Measurements from ENCODE around the gene POU2AF1.

POU2AF1 gene

DNA sequence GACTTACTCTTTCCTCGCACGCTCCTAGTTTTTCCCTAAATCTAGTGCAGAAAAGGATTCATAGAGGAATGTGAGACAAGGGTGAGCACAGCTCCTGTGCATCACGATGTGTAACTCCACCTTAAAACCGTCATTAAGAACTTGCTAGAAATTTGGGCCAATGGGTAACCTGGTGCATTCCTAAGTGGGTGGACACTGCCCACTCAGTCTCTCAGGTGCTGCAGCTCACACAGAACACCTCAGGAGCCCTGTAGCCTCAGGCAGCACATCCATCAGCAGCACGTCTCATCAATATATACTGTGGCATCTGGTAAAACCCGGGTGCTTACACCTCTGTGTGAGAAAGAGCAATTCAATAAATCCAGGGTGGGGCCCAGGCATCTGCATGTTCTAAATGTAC, 68.4 kb downstream of the POU2AF1 start:
- DNase-seq (ENCODE audit: low read depth) = no peak

DNA sequence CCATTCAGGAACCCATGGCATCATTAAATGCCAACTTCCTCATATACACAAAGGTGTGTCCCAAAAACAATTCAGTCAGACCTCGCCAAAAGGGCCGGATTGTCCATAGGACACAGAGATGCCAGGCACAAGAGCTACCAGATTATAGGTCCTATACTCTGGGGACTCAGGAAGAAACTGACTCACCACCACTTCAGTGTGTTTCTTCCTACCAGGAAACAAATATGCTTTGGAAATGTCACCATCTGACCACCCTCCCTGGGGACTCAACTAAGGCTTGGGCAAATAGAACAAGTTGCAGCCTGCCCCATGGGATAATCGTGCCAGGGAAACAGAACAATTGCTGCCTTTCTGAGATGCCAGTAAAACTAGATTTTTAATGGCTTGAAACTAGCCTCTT, 69.0 kb downstream of the POU2AF1 start:
- DNase-seq (ENCODE audit: low read depth) = no peak

DNA sequence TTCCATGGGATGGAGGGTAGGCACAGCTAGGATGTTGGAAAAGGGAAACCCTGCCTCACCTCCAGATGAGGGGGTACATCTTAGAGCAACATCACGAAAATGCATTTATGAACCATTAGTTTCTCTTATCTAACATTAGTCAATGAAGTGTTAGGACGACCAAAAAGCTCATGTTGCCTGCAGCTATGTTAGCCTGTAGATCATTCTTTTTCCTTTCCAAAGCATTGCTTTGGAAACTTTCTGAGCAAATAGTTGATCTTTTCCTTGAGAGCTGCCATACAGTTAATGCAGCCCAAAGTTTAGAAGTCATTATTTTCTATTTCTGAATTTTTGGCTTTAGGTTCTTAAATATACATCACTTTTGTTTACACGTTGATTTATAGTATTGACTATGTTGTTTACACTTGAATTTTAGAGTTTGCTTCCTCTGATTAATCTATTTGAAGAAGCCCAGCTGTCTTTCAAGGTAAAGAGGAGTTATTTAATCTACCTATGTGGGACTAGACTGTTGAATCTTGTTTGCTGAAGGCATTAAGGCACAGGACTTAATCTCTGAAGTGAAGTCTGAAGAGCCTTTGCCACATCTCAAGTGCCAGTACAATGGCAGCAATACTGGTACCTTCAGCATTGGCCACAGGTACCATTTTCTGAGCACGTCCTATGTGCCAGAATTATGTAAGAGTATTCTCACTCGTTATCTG, 69.7 kb downstream of the POU2AF1 start:
- DNase-seq (ENCODE audit: low read depth) = no peak

DNA sequence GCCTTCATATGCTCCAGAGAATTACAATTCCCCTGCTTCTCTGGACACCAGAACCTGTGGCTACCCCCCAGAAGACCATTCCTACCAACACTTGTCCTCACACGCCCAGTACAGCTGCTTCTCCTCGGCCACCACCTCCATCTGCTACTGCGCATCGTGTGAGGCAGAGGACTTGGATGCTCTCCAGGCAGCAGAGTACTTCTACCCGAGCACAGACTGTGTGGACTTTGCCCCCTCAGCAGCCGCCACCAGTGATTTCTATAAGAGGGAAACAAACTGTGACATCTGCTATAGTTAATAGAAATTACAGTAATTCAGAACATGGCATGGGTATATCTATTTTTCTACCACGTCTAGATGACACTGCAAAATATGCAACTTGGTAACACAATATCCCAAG, 70.9 kb downstream of the POU2AF1 start:
- no peak for DNase-seq (ENCODE audit: low read depth)

DNA sequence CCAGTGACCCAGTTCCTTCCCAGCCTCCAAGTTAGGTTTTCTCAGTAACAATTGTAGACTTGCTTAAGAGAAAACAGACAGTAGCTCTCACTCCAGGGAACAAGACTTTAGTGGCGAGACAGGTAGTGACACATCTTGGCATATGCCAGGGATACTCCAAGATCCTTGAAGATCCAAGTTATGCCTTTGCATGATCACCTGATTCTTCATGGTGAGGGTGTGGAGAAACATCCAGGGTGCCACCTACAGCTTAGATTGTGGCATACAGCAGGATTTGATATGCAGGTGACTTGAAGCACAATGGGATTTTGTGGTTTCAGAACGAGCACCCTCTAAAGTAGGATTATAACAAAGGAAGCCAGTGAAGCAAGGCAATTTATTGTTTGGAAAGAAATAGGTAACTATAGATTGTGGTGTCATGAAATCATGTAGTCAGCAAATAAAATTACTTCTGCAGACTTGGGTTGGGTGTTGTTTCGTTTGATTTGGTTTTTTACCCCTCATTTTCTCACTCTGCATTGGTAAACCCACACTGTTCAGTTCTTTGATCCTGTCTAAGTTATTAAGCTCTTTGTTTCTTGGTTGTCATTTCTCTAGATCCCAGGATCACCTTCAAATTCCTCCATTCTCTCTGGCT, 71.5 kb downstream of the POU2AF1 start:
- no peak for DNase-seq (ENCODE audit: low read depth)

DNA sequence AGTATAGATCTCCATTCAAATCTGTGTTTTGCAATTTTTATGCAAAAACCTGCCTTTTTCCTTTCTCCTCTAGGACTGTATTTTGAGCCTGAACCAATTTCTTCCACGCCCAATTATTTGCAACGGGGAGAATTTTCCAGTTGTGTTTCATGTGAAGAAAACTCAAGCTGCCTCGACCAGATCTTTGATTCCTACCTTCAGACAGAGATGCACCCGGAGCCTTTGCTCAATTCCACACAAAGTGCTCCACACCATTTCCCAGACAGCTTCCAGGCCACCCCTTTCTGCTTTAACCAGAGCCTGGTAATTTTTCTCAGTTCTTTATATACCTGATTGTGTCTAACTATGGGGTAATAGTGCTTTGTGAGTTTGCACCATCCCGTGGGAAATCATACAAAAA, 72.8 kb downstream of the POU2AF1 start:
- DNase-seq (ENCODE audit: low read depth) = no peak

DNA sequence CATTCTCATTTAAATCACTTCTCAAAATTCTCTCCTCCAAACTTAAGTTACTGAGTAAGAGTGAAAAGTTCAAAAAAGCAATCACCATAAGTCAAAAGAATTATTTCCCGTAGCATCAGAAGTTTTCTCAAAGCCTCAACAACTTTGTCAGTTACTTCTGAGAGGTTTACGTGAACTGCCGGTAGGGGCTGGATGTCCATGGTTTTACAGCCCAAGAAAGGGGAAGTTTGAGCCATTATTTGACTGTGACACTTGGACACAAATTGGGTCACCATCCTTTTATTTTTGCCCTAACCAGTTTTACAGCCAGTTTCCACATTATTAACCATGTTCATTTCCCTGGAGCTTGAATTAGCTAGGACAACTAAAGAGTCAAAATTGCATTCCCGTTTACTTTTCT, 73.2 kb downstream of the POU2AF1 start:
- no peak for DNase-seq (ENCODE audit: low read depth)

DNA sequence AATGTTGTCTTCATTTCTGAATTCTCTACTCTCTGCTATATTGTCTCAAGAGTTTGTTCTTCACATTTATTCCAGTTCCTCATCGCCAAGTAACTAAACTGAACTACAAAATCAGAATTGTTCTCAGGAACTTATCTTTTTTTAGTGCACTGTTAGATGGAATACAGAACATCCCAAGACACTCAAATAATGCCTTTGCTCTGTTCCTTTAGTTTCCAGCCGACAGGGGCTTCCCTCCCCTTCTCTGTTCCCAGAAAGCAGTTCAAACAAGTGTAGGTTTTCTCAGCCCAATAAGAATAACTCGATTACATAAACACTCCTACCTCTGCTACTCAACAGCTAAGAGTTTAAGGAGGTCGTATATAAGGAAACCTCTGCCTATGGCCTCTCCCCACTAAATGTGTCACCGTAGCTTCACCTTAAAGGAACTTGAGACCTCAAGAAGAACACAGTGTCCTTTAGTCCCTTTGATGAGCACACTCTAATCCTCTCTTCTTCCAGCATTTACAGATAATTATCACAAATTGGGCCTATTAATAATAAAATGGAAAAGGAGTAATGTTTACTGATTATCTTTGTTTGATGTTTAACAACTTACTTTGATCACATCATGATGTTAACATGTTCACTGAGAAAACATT, 73.8 kb downstream of the POU2AF1 start:
- DNase-seq (ENCODE audit: low read depth) = no peak

DNA sequence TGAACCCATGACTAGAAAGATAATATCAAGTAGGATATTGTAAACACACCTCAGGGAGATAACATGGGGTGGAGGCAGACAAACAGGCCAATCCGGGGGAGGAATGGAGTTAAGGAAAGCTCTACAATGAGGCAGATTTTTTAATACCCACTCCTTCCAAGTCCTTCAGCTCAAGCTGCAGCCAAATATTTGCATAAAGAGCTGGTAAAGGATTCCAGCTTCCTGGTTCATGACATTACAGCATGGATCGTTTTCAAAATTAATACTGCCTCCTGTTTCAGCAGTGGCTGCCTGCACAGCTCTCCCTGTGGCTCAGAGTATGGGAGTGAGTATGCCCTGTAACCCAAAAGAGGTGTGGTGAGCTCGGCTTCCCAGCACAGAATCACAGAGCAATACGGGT, 75.6 kb downstream of the POU2AF1 start:
- no peak for DNase-seq (ENCODE audit: low read depth)

DNA sequence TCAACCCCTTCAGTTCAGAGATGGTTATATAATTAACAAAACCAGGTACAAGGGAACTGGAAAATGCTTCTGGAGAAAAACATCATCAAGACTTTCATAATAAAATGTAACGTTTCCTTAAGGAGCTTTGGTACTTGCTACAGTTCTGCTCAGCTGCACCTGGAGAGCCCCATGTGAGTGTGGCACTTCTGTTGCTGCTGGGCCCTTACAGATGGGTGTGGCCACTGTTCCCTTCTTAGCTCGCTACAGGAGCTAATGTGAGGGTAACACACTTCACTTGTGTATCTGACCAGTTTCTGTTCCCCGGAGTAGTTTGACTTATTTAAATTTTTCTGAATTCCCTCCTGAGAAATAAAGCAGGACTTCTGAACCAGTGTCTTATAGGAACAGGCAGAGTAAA, 76.8 kb downstream of the POU2AF1 start:
- DNase-seq (ENCODE audit: low read depth) = no peak
